Astrocyte (in vitro differentiated cells and primary cell): ENCODE data around the gene ABCC1. TPM values are rescaled to one million over a fixed set of nuclear protein-coding genes. Genes with fewer than 3 reads are reported as not detected.
A peak's percentile ranks its signal among the peaks of the same experiment; 100 is the strongest.

Experiments used
- DNase-seq: peaks from one replicate; pipeline ENCODE4 v3.0.0-alpha.2; 2010; ENCODE audit warnings: low read depth
- FAIRE-seq: peaks from 2 replicates; lab custom pipeline; 2011; peaks lifted over from hg19 to GRCh38; lab: Jason Lieb, UNC
- H2AFZ ChIP-seq: 2 replicates; pipeline ENCODE4 v1.6.0; 2012; ENCODE audit warnings: low read depth, low read length, inconsistent platforms
- H3K27ac ChIP-seq: 2 replicates; pipeline ENCODE4 v1.5.1; 2011; ENCODE audit warnings: low read depth, low read length, inconsistent platforms
- H3K27me3 ChIP-seq: 2 replicates; pipeline ENCODE4 v1.6.0; 2011; ENCODE audit warnings: low read length, inconsistent platforms; ENCODE audit not compliant: insufficient read depth
- H3K36me3 ChIP-seq: 2 replicates; pipeline ENCODE4 v1.5.1; 2011; ENCODE audit warnings: low read length, inconsistent platforms; ENCODE audit not compliant: insufficient read depth
- H3K4me1 ChIP-seq: 2 replicates; pipeline ENCODE4 v1.5.1; 2011; ENCODE audit warnings: low read length, inconsistent platforms; ENCODE audit not compliant: insufficient read depth
- H3K4me2 ChIP-seq: 2 replicates; pipeline ENCODE4 v1.6.0; 2012; ENCODE audit warnings: low read length, inconsistent platforms
- H3K4me3 ChIP-seq: 2 replicates; pipeline ENCODE4 v1.5.1; 2011; ENCODE audit warnings: low read depth, mild to moderate bottlenecking, low read length, inconsistent platforms; ENCODE audit not compliant: insufficient read depth
- H3K79me2 ChIP-seq: 2 replicates; pipeline ENCODE4 v1.6.0; 2012; ENCODE audit warnings: mild to moderate bottlenecking, low read length, inconsistent platforms; ENCODE audit not compliant: insufficient read depth
- H3K9ac ChIP-seq: 2 replicates; pipeline ENCODE4 v1.6.0; 2012; ENCODE audit warnings: mild to moderate bottlenecking, low read length, inconsistent platforms
- H3K9me3 ChIP-seq: 2 replicates; pipeline ENCODE4 v1.5.1; 2012; ENCODE audit warnings: low read depth, mild to moderate bottlenecking, low read length, inconsistent platforms; ENCODE audit not compliant: insufficient read depth
- H4K20me1 ChIP-seq: 2 replicates; pipeline ENCODE4 v1.6.0; 2012; ENCODE audit warnings: low read length, inconsistent platforms; ENCODE audit not compliant: insufficient read depth
- H3K27ac Mint-ChIP-seq: one replicate; pipeline ENCODE4 v1.8.0; 2021; ENCODE audit warnings: mild to moderate bottlenecking, mixed read lengths; ENCODE audit not compliant: unreplicated experiment
- H3K27me3 Mint-ChIP-seq: one replicate; pipeline ENCODE4 v1.8.0; 2021; ENCODE audit warnings: low read depth, mixed read lengths; ENCODE audit not compliant: unreplicated experiment
- H3K36me3 Mint-ChIP-seq: one replicate; pipeline ENCODE4 v1.8.0; 2021; ENCODE audit warnings: low read depth, mixed read lengths; ENCODE audit not compliant: unreplicated experiment
- H3K4me1 Mint-ChIP-seq: one replicate; pipeline ENCODE4 v1.8.0; 2021; ENCODE audit warnings: low read depth, mixed read lengths; ENCODE audit not compliant: unreplicated experiment
- H3K4me3 Mint-ChIP-seq: one replicate; pipeline ENCODE4 v1.8.0; 2021; ENCODE audit warnings: mild to moderate bottlenecking, moderate library complexity, mixed read lengths; ENCODE audit not compliant: unreplicated experiment
- H3K9me3 Mint-ChIP-seq: one replicate; pipeline ENCODE4 v1.8.0; 2021; ENCODE audit warnings: mild to moderate bottlenecking, mixed read lengths; ENCODE audit not compliant: unreplicated experiment
- EZH2 ChIP-seq: IDR thresholded peaks from 2 replicates; pipeline ENCODE4 v1.6.1; 2012; ENCODE audit warnings: mild to moderate bottlenecking, low read length, inconsistent platforms; ENCODE audit not compliant: insufficient read depth
- total RNA-seq: library from RNA; stranded (reverse); gene quantifications from 2 replicates; pipeline ENCODE4 v1.2.1, GENCODE V29; 2021
- TF ChIP-seq, protein P1 (sequence below): IDR thresholded peaks from 2 replicates; pipeline ENCODE4 v1.5.1; 2011; ENCODE audit warnings: low read depth, mild to moderate bottlenecking, inconsistent platforms, low read length, moderate library complexity; ENCODE audit not compliant: insufficient read depth

The ABCC1 gene
- total RNA-seq, 1 donor from 2014 or later = 42.1 TPM

DNA sequence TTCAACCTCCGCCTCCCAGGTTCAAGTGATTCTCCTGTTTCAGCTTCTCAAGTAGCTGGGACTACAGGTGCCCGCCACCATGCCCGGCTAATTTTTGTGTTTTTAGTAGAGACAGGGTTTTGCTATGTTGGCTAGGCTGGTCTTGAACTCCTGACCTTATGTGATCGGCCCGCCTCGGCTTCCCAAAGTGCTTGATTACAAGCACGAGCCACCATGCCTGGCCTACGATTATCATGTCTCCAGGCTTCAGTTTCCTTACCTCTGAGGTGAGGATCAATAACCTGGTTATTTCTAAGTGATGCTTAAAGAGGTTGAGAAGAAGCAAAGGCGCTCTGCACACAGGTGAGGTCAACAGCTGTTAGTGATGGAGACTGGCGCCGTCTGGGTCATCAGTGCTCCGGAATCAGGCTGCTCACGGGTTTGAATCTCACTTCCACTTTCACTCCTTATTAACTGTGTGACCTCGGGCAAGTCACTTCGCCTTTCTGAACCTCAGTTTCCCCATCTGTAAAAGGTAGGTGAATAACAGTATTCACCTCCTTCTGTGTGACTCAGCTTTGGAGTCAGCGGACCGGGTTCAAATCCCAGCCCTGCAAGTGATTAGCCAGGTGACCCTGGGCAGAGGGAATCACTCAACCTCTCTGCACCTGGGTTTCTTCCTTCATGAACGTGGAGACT is 745 bp upstream of the ABCC1 start:
- H3K4me1 ChIP-seq = peaks cover 23% of the 10 kb centered on the region
- Mint-ChIP-seq H3K4me3 (peak overlapping the region; percentile 84), H3K27ac (peak overlapping the region; percentile 50), H3K27me3 (peaks cover 3% of the 10 kb centered on the region), H3K4me1 (peaks cover 13% of the 10 kb centered on the region), H3K9me3 (peaks cover 1% of the 10 kb centered on the region), H3K36me3 (no peaks in the 10 kb centered on the region)
- H2AFZ ChIP-seq = peak overlapping the region; percentile 87
- peaks cover 32% of the 10 kb centered on the region for H4K20me1 ChIP-seq
- no peak for FAIRE-seq
- no peaks in the 10 kb centered on the region for H3K27me3 ChIP-seq
- no peaks in the 10 kb centered on the region for H3K36me3 ChIP-seq
- H3K27ac ChIP-seq = peak overlapping the region; percentile 61
- DNase-seq = no peak
- peak overlapping the region; percentile 87 for H3K4me2 ChIP-seq
- no peaks in the 10 kb centered on the region for H3K9me3 ChIP-seq
- peak overlapping the region; percentile 66 for H3K4me3 ChIP-seq
- H3K9ac ChIP-seq = peak overlapping the region; percentile 84
- TF ChIP-seq, protein P1, sequence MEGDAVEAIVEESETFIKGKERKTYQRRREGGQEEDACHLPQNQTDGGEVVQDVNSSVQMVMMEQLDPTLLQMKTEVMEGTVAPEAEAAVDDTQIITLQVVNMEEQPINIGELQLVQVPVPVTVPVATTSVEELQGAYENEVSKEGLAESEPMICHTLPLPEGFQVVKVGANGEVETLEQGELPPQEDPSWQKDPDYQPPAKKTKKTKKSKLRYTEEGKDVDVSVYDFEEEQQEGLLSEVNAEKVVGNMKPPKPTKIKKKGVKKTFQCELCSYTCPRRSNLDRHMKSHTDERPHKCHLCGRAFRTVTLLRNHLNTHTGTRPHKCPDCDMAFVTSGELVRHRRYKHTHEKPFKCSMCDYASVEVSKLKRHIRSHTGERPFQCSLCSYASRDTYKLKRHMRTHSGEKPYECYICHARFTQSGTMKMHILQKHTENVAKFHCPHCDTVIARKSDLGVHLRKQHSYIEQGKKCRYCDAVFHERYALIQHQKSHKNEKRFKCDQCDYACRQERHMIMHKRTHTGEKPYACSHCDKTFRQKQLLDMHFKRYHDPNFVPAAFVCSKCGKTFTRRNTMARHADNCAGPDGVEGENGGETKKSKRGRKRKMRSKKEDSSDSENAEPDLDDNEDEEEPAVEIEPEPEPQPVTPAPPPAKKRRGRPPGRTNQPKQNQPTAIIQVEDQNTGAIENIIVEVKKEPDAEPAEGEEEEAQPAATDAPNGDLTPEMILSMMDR = no peak
- TF ChIP-seq EZH2 = no peak
- peaks cover 48% of the 10 kb centered on the region for H3K79me2 ChIP-seq

DNA sequence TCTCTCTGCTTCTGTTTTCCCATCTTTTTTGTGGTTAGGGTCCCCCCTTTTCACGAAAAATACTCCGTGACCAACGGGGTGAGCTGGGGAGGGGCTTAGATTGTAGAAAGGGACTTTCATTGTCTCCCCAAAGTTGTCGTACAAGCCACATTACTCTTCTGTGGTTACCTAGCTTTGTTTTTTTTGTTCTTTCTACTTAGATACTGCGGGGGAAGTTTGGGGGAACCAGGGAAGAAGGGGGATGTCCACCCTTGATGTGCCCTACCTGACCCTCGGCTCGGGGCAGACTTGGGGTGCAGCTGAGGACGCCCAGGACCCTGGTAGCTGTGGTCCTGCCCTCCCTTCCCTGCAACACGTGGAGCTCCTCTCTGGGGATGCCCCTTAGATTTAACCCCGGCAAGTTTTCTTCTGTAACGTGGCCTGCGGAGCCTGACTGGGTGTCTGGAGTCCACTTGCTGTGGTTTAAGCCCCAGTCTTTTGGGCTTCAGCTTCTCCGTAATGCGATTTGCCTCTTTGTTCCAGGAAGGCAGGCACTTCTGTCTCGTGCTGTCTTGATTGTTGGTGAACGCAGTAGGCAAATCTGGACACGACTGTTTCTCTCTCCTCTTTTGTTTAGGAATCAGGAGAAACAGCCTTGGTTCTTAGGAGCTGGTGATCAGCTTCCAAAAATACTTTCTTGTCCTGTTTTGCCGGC is 892 bp downstream of the ABCC1 start:
- Histone ChIP-seq H3K9me3 (no peaks in the 10 kb centered on the region), H3K4me3 (peak overlapping the region; percentile 75), H3K36me3 (no peaks in the 10 kb centered on the region), H3K4me2 (peak overlapping the region; percentile 91), H3K9ac (peak overlapping the region; percentile 88), H3K79me2 (peaks cover 64% of the 10 kb centered on the region), H3K4me1 (peaks cover 23% of the 10 kb centered on the region), H4K20me1 (peaks cover 48% of the 10 kb centered on the region), H3K27ac (peak overlapping the region; percentile 51), H3K27me3 (no peaks in the 10 kb centered on the region), H2AFZ (peak overlapping the region; percentile 11)
- Mint-ChIP-seq H3K27ac (peak overlapping the region; percentile 92), H3K9me3 (peaks cover 1% of the 10 kb centered on the region), H3K36me3 (no peaks in the 10 kb centered on the region), H3K4me1 (peaks cover 13% of the 10 kb centered on the region), H3K4me3 (peak overlapping the region; percentile 93), H3K27me3 (peaks cover 3% of the 10 kb centered on the region)
- DNase-seq (peak; percentile 52), FAIRE-seq (no peak)
- no peak for TF ChIP-seq EZH2
- TF ChIP-seq, protein P1 = no peak

DNA sequence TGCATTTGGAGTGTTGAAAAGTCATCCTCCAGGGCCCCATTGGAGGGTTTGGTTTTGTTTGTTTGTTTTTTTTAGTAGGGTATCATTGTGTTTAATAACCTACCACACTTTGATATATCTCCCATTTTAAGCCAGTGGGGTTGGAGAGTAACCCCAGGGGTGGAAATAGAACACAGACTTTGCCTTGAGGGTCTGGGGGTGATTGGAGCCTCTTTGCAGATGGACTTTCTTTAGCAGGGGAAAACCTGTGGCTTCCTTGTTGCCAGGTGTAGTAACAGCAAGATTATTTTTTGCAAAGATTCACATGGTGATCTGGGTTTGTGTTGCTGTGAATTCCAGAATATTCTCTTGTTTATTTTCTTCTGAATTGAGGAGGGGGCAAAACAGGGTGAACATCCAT is 1.5 kb downstream of the ABCC1 start:
- Mint-ChIP-seq H3K9me3 (peaks cover 1% of the 10 kb centered on the region), H3K4me1 (peaks cover 13% of the 10 kb centered on the region), H3K27me3 (peaks cover 3% of the 10 kb centered on the region), H3K27ac (no peak overlapping the region), H3K4me3 (peak overlapping the region; percentile 93), H3K36me3 (no peaks in the 10 kb centered on the region)
- peak overlapping the region; percentile 51 for H3K27ac ChIP-seq
- peaks cover 70% of the 10 kb centered on the region for H3K79me2 ChIP-seq
- peak overlapping the region; percentile 75 for H3K4me3 ChIP-seq
- peak overlapping the region; percentile 91 for H3K4me2 ChIP-seq
- DNase-seq = no peak
- no peak for TF ChIP-seq EZH2
- TF ChIP-seq, protein P1 = no peak
- peaks cover 54% of the 10 kb centered on the region for H4K20me1 ChIP-seq
- H3K4me1 ChIP-seq = peaks cover 23% of the 10 kb centered on the region
- no peaks in the 10 kb centered on the region for H3K9me3 ChIP-seq
- no peak for FAIRE-seq
- H3K27me3 ChIP-seq = no peaks in the 10 kb centered on the region
- H3K36me3 ChIP-seq = no peaks in the 10 kb centered on the region
- peak overlapping the region; percentile 88 for H3K9ac ChIP-seq
- no peak overlapping the region for H2AFZ ChIP-seq
